ENCODE data around the gene CLASRP. TPM values are rescaled to one million over a fixed set of nuclear protein-coding genes. Genes with fewer than 3 reads are reported as not detected.

Gene CLASRP
- total and polyA plus RNA-seq, 9 of the 15 experiments (the other 6 are each of a cell fraction or from before 2014, with no cell fraction given), result 0.94 to 86.3 (median 44.0) TPM

DNA sequence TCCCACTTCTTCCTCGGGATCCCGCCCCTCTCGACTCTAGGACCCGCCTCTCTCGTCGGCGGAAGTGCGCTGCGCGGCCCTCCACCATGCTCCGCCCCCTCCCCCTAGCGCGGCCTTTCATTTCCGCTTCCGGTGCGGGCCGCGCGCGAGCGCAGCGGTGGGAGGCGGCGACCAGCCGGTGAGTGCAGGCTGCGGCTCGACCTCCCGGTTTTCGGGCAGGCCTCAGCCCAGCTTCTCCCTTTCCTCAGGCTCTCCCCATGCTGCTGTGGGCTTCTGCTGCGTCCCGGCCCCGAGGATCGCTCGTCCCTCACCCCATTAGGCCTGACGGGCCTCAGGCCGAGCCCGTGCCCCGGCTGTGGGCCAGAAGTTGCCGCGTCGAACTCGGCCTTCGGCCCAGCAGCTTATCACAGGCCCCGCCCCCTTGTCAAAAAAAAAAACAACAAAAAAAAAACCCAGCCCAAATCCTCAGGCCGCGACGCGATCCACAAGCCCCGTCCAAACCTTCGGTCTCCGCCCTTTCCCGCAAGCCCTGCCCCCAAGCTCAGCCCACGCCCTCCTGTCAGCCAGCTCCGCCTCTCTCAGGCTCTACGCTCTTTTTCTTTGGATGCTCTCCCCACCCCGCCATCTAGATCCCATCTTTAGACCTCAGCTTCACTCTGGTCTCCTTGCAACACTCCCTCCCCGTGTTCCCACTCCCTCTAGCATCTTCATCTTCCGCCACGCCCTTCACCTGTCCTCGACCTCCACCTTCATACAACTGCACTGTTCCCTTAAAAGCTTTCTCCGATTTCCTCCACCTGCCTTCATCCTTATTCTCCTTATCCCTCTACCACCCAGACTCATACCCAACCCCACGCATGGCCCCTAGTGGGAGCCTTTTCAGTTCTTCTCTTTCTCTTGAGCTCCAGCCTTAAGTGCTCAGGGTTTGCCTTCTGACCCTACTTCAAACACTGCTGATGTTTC, at the start of gene CLASRP (continued):
- TF ChIP-seq, protein P1, sequence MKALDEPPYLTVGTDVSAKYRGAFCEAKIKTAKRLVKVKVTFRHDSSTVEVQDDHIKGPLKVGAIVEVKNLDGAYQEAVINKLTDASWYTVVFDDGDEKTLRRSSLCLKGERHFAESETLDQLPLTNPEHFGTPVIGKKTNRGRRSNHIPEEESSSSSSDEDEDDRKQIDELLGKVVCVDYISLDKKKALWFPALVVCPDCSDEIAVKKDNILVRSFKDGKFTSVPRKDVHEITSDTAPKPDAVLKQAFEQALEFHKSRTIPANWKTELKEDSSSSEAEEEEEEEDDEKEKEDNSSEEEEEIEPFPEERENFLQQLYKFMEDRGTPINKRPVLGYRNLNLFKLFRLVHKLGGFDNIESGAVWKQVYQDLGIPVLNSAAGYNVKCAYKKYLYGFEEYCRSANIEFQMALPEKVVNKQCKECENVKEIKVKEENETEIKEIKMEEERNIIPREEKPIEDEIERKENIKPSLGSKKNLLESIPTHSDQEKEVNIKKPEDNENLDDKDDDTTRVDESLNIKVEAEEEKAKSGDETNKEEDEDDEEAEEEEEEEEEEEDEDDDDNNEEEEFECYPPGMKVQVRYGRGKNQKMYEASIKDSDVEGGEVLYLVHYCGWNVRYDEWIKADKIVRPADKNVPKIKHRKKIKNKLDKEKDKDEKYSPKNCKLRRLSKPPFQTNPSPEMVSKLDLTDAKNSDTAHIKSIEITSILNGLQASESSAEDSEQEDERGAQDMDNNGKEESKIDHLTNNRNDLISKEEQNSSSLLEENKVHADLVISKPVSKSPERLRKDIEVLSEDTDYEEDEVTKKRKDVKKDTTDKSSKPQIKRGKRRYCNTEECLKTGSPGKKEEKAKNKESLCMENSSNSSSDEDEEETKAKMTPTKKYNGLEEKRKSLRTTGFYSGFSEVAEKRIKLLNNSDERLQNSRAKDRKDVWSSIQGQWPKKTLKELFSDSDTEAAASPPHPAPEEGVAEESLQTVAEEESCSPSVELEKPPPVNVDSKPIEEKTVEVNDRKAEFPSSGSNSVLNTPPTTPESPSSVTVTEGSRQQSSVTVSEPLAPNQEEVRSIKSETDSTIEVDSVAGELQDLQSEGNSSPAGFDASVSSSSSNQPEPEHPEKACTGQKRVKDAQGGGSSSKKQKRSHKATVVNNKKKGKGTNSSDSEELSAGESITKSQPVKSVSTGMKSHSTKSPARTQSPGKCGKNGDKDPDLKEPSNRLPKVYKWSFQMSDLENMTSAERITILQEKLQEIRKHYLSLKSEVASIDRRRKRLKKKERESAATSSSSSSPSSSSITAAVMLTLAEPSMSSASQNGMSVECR (CRISPR knock-in tag; IDR thresholded peaks at IDR 0.05), result peak; percentile 74
- TF ChIP-seq, protein P2, sequence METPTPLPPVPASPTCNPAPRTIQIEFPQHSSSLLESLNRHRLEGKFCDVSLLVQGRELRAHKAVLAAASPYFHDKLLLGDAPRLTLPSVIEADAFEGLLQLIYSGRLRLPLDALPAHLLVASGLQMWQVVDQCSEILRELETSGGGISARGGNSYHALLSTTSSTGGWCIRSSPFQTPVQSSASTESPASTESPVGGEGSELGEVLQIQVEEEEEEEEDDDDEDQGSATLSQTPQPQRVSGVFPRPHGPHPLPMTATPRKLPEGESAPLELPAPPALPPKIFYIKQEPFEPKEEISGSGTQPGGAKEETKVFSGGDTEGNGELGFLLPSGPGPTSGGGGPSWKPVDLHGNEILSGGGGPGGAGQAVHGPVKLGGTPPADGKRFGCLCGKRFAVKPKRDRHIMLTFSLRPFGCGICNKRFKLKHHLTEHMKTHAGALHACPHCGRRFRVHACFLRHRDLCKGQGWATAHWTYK (CRISPR knock-in tag; IDR thresholded peaks at IDR 0.05), result 0 out of 2 replicates have a peak, but pooled peaks have one; percentile 46
- TF ChIP-seq DMBX1 (CRISPR knock-in tag; IDR thresholded peaks at IDR 0.05; ENCODE audit: borderline replicate concordance) (0 out of 2 replicates have a peak, but pooled peaks have one; percentile 25), FOXP1 (CRISPR knock-in tag; IDR thresholded peaks at IDR 0.05) (peak; percentile 25; the same call in 1 of the 2 replicates), ERF (CRISPR knock-in tag; IDR thresholded peaks at IDR 0.05) (peak; percentile 88; the same call in 1 of the 2 replicates)
- TF ChIP-seq, protein P3, sequence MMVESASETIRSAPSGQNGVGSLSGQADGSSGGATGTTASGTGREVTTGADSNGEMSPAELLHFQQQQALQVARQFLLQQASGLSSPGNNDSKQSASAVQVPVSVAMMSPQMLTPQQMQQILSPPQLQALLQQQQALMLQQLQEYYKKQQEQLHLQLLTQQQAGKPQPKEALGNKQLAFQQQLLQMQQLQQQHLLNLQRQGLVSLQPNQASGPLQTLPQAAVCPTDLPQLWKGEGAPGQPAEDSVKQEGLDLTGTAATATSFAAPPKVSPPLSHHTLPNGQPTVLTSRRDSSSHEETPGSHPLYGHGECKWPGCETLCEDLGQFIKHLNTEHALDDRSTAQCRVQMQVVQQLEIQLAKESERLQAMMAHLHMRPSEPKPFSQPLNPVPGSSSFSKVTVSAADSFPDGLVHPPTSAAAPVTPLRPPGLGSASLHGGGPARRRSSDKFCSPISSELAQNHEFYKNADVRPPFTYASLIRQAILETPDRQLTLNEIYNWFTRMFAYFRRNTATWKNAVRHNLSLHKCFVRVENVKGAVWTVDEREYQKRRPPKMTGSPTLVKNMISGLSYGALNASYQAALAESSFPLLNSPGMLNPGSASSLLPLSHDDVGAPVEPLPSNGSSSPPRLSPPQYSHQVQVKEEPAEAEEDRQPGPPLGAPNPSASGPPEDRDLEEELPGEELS (CRISPR knock-in tag; IDR thresholded peaks at IDR 0.05; ENCODE audit: borderline replicate concordance), result 0 out of 2 replicates have a peak, but pooled peaks have one; percentile 25
